Natural killer cell treated with Interleukin-12 subunit alpha and Interleukin-12 subunit beta and Interleukin-15 and Interleukin-18, amount 100 ng/mL, for 72 hours (primary cell): ENCODE data around the gene EEF1A2. TPM values are rescaled to one million over a fixed set of nuclear protein-coding genes. Genes with fewer than 3 reads are reported as not detected.
A peak's percentile ranks its signal among the peaks of the same experiment; 100 is the strongest.

Experiments
- ATAC-seq, 2 donors: fragments of 150-1000 bp; cut with Tn5 transposase in 1 of 2; sonication (Bioruptor Pico), chemical (Tn5 transposase) in 1 of 2; 2 replicates each; pipeline ENCODE4 v1.10.0; 2021
- DNase-seq: peaks from one replicate; pipeline ENCODE4 v3.0.0; 2022; ENCODE audit warnings: low spot score
- H3K27ac Mint-ChIP-seq, 2 donors: 1 replicate in 1 of 2; 2 replicates in 1 of 2; pipeline ENCODE4 v1.8.0; 2022; ENCODE audit warnings: mixed read lengths in 2 of 2, mild to moderate bottlenecking in 1 of 2, moderate library complexity in 1 of 2
- H3K27me3 Mint-ChIP-seq, 2 donors: 1 replicate in 1 of 2; 2 replicates in 1 of 2; pipeline ENCODE4 v1.8.0; 2022; ENCODE audit warnings: mixed read lengths in 2 of 2
- H3K36me3 Mint-ChIP-seq: one replicate; pipeline ENCODE4 v1.8.0; 2022; ENCODE audit warnings: mixed read lengths
- H3K4me1 Mint-ChIP-seq, 2 donors: 1 replicate in 1 of 2; 2 replicates in 1 of 2; pipeline ENCODE4 v1.8.0; 2022; ENCODE audit warnings: low read depth in 2 of 2, mixed read lengths in 2 of 2, mild to moderate bottlenecking in 1 of 2
- H3K4me3 Mint-ChIP-seq: one replicate; pipeline ENCODE4 v1.8.0; 2022; ENCODE audit warnings: mixed read lengths
- H3K9me3 Mint-ChIP-seq: 2 replicates; pipeline ENCODE4 v1.8.0; 2022; ENCODE audit warnings: mixed read lengths
- total RNA-seq, 2 donors: library from RNA; stranded (reverse); gene quantifications; one replicate each; pipeline ENCODE4 v1.2.3, GENCODE V29; 2022

The EEF1A2 gene
- total RNA-seq, 2 donors from 2014 or later, result 3.1 to 6.1 TPM

DNA sequence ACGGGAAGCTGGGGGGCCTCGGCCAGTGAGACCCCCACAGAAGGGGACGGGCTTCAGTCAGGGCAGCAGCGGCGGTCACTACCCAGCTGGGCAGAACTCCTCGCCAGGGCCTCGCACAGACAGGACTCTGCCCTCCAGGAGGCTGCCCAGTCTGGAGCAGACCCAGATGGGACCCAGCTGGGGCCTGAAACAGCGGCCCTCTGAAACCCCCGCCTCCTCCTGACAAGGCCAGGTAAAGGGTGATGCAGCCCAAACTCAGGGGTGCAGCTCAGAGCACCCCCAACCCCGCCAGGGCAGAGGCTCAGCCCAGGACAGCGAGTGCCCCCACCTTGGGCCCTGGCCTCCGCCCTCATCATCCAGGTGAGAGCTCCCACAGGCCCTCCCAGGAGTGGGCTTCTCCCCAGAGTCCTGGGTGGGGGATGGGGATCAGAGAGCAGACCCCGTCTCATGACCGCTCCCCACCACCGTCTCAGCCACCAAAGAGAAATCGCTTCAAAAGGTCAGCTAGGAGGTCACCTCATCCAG is 2.2 kb downstream of the EEF1A2 start:
- Mint-ChIP-seq H3K36me3 (no peaks in the 10 kb centered on the region), H3K4me3 (no peak overlapping the region), H3K27me3 (peaks cover 3 to 12% of the 10 kb centered on the region in 2 donors), H3K9me3 (peaks cover 4% of the 10 kb centered on the region), H3K4me1 (no peaks in the 10 kb centered on the region), H3K27ac (no peak overlapping the region)
- DNase-seq, result no peak
- no peak for ATAC-seq

DNA sequence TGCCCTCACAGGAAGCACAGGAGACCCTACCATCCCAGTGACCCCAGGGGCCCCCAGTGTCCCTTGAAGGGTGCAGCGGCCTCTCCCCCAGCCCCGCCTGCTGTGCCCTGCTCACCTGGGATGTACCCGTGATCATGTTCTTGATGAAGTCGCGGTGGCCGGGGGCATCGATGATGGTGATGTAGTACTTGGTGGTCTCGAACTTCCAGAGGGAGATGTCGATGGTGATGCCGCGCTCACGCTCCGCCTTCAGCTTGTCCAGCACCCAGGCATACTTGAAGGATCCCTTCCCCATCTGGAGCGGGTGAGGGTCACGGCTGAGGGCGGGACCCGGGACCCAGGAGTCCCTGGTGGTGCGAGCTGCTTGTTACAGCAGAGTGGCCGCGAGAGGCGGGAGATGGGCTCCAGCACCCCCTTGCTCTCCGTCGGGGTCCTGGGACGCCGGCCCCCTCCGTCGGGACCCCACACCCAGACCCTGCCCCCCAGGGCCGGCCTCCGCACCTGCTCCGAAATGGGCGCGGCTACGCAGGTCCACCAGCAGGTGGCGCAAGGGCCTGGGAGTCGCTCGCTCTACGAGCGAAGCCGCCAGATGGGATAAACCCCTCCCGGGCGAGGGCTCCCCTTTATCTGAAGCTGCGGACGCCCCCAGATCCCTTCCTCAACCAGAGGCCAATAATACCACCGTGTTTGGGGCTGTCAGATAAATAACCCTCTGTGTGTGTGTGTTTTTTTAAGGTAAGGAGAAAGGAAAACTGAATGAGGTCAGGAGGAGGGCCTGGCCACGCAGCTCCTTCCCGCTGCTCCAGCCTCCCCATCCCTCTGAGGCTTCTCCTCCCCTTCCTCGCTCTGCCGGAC is 2.9 kb downstream of the EEF1A2 start:
- no peaks in the 10 kb centered on the region for H3K4me1 Mint-ChIP-seq
- no peaks in the 10 kb centered on the region for H3K36me3 Mint-ChIP-seq
- no peak overlapping the region for H3K27ac Mint-ChIP-seq
- peak; percentile 74 for DNase-seq
- H3K27me3 Mint-ChIP-seq, result peaks cover 3 to 14% of the 10 kb centered on the region in 2 donors
- peak; percentile 60 to 73 for ATAC-seq
- H3K9me3 Mint-ChIP-seq, result peaks cover 4% of the 10 kb centered on the region
- no peak overlapping the region for H3K4me3 Mint-ChIP-seq

DNA sequence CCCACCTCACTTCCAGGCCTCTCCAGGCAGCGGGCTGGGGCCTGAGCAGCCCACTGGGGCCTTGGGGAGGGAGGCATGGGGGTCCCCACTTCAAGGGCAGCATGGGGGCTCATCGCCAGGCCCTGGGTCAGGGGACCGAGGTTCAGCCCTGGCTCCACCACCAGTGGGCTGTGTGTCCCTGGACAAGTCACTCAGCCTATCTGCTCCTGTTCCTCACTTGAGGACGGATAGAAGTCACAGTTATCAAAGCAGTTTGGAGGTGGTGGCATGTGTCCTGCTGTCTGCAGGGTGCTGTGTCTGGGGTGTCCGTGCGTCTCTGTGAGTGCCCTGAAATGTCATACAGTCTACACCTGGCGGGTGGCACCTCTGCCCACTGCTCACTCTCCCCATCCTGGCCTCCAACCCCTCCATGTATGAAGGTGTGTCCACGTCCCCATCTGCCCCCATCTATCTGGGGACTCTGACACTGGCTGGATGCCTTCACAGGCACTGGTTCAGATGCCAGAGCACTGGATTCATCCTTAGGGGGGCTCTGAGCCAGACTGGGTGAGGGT is 3.6 kb downstream of the EEF1A2 start:
- peaks cover 4% of the 10 kb centered on the region for H3K9me3 Mint-ChIP-seq
- H3K27me3 Mint-ChIP-seq, result peaks cover 3 to 14% of the 10 kb centered on the region in 2 donors
- DNase-seq (no peak), ATAC-seq (no peak)
- no peak overlapping the region for H3K27ac Mint-ChIP-seq
- no peaks in the 10 kb centered on the region for H3K36me3 Mint-ChIP-seq
- H3K4me1 Mint-ChIP-seq, result no peaks in the 10 kb centered on the region
- no peak overlapping the region for H3K4me3 Mint-ChIP-seq

DNA sequence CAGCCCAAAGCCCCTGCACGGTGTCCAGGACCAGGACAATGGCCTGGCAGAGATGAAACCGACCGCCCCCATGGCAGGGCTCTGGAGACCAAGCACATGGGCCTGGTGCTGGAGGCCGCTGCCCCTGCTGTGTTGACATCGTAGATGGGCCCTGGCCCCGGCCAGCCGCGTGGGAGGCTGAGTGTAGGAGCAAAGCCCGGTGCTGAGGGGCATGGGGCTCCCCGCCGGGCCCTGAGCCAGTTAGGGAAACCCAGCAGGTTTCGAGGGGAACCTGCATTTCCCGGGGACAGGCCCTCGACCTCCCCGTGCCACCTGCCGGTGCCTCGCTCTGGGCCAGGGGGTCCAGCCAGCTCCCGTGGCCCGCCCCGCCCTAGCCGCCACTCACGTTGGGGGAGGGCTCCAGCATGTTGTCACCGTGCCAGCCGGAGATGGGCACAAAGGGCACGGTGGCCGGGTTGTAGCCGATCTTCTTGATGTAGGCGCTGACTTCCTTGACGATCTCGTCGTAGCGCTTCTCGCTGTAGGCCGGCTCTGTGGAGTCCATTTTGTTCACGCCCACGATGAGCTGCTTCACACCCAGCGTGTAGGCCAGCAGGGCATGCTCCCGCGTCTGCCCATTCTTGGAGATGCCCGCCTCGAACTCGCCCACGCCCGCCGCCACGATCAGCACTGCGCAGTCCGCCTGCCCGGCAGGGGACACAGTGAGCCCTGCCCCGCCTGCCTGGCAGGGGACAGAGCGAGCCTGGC is 4.3 kb downstream of the EEF1A2 start:
- DNase-seq (no peak), ATAC-seq (no peak)
- no peak overlapping the region for H3K4me3 Mint-ChIP-seq
- peaks cover 4% of the 10 kb centered on the region for H3K9me3 Mint-ChIP-seq
- no peaks in the 10 kb centered on the region for H3K4me1 Mint-ChIP-seq
- H3K27ac Mint-ChIP-seq, result no peak overlapping the region
- H3K36me3 Mint-ChIP-seq, result no peaks in the 10 kb centered on the region
- H3K27me3 Mint-ChIP-seq, result peaks cover 3 to 14% of the 10 kb centered on the region in 2 donors

DNA sequence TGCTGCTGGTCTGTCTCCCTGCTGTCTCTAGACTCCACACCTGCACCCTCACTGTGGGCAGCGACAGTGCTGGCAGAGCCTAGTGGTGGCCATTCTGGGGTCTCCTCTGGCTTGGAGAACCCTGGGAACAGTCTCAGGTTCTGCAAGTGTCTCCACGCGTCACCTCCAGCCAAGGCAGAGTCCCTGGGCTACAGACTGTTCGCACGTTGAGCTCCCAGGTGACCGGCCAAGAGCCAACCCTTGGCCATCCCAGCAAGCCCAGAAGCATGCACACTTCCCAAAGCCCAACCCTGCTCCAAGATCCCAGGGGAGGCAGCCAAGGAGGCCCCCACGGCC is 4.8 kb downstream of the EEF1A2 start:
- Mint-ChIP-seq H3K36me3 (no peaks in the 10 kb centered on the region), H3K4me1 (no peaks in the 10 kb centered on the region), H3K4me3 (no peak overlapping the region), H3K9me3 (peaks cover 4% of the 10 kb centered on the region), H3K27ac (no peak overlapping the region), H3K27me3 (peaks cover 3 to 14% of the 10 kb centered on the region in 2 donors)
- DNase-seq (no peak), ATAC-seq (no peak)

DNA sequence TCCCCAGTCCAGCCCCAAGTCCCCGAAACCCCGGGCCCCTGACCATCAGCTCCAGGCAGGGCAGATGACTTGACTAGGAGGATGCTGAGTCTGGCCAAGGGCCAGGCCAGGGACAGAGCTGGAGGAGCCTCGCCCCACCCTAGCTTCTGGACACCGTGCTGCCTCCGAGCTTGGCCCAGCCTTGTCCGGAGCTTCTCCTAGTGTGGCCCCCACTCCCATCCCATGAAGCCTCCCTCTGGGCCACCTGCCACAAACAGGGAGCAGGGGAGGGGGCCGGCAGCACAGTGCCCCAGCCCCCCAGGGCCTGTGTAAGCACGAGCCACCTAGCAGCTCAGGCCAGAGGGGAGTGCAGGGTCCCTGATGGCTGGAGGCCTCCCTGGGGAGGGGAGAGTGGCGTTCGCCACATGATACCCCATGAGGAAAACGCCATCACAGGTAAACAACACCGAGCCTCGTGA is 5.3 kb downstream of the EEF1A2 start:
- no peak overlapping the region for H3K27ac Mint-ChIP-seq
- no peak overlapping the region for H3K4me3 Mint-ChIP-seq
- peaks cover 4% of the 10 kb centered on the region for H3K9me3 Mint-ChIP-seq
- no peak for DNase-seq
- no peak for ATAC-seq
- no peaks in the 10 kb centered on the region for H3K36me3 Mint-ChIP-seq
- peaks cover 3 to 14% of the 10 kb centered on the region in 2 donors for H3K27me3 Mint-ChIP-seq
- H3K4me1 Mint-ChIP-seq, result no peaks in the 10 kb centered on the region

DNA sequence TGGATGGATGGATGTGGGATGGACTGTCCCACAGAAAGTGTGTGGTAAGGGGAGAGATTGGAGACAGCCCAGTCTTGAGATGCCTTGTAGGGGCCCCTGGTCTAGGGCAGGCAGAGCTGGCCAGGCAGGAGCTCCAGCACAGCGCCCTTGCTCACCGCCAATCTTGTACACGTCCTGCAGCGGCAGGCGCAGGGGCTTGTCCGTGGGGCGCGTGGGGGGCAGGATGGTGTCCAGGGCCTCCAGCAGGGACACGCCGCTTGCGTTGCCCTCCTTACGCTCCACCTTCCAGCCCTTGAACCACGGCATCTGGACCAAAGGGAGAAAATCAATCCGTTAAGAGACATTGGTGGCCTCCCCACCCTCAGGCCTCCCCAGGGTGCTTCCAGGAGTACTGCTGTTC is 5.9 kb downstream of the EEF1A2 start:
- Mint-ChIP-seq H3K36me3 (no peaks in the 10 kb centered on the region), H3K9me3 (peaks cover 4% of the 10 kb centered on the region), H3K27me3 (peaks cover 3 to 14% of the 10 kb centered on the region in 2 donors), H3K27ac (no peak overlapping the region), H3K4me3 (no peak overlapping the region), H3K4me1 (no peaks in the 10 kb centered on the region)
- ATAC-seq, result no peak
- DNase-seq, result no peak

DNA sequence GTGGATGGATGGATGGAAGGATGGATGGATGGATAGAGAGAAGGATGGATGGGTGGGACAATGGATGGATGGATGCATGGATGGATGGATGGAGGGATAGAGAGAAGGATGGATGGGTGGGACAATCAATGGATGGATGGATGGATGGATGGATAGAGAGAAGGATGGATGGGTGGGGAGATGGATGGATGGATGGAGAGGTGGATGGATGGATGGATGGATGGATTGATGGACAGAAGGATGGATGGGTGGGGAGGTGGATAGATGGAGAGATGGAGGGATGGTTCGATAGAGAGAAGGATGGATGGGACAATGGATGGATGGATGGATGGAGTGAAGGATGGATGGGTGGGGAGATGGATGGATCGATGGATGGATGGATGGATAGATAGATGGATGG is 6.4 kb downstream of the EEF1A2 start:
- Mint-ChIP-seq H3K4me1 (no peaks in the 10 kb centered on the region), H3K9me3 (peaks cover 4% of the 10 kb centered on the region), H3K4me3 (no peak overlapping the region), H3K36me3 (no peaks in the 10 kb centered on the region), H3K27ac (no peak overlapping the region), H3K27me3 (peaks cover 4 to 14% of the 10 kb centered on the region in 2 donors)
- DNase-seq (no peak), ATAC-seq (no peak)

DNA sequence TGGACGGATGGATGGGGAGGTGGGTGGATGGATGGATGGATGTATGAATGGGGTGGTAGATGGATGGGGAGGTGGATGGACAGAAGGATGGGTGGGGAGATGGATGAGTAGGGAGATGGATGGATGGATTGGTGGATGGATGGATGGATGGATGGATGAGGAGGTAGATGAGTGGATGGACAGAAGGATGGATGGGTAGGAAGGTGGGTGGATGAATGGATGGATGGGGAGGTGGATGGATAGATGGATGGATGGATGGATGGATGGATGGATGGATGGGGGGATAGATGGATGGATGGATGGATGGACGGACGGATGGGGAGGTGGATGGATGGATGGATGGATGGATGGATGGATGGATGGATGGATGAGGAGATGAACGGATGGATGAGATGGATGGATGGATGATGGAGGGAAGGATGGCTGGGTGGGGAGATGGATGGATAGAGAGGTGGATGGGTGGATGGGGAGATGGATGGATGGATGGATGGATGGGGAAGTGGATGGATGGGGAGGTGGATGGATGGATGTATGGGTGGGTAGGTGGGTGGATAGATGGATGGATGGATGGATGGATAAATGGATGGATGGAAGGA is 7.2 kb downstream of the EEF1A2 start:
- peaks cover 4 to 14% of the 10 kb centered on the region in 2 donors for H3K27me3 Mint-ChIP-seq
- DNase-seq (no peak), ATAC-seq (no peak)
- no peak overlapping the region for H3K27ac Mint-ChIP-seq
- peaks cover 4% of the 10 kb centered on the region for H3K9me3 Mint-ChIP-seq
- H3K4me1 Mint-ChIP-seq, result no peaks in the 10 kb centered on the region
- no peak overlapping the region for H3K4me3 Mint-ChIP-seq
- no peaks in the 10 kb centered on the region for H3K36me3 Mint-ChIP-seq

DNA sequence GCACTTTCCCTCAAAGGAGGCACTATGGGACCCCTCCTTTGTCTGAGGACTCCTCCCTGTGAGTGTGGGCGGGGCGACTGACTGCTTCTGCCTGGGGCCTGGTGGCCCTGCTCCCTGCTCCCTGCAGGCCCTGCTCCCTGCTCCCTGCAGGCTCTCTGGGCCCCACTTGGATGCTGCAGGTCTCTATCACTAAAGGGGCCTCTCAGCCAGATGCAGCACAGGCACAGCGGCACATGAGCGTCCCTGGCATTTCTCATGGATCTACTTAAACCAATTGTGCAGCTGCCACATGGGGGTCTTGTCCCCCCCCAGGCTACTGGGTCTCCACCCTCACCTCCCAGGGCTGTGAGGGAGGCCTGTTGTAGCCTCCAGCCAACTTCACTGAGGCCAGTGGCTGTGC is 7.8 kb downstream of the EEF1A2 start:
- no peak for DNase-seq
- Mint-ChIP-seq H3K27ac (no peak overlapping the region), H3K4me1 (no peaks in the 10 kb centered on the region), H3K36me3 (no peaks in the 10 kb centered on the region), H3K9me3 (peaks cover 4% of the 10 kb centered on the region), H3K4me3 (no peak overlapping the region), H3K27me3 (peaks cover 5 to 18% of the 10 kb centered on the region in 2 donors)
- no peak for ATAC-seq

DNA sequence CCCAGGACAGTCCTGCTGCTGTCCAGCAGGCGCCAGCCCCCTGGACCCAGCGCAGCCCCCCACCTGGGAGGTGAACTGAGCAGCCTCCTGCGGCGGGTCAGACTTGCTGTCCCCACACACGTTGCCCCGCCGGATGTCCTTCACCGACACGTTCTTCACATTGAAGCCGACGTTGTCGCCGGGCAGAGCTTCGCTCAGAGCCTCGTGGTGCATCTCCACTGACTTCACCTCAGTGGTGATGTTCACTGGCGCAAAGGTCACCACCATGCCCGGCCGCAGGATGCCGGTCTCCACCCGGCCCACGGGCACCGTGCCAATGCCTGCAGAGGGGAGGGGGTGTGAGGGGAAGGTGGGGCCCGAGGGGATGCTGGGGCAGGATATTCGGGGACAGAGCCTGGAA is 8.5 kb downstream of the EEF1A2 start:
- Mint-ChIP-seq H3K4me1 (no peaks in the 10 kb centered on the region), H3K27ac (no peak overlapping the region), H3K4me3 (no peak overlapping the region), H3K27me3 (peaks cover 7 to 20% of the 10 kb centered on the region in 2 donors), H3K36me3 (no peaks in the 10 kb centered on the region), H3K9me3 (peaks cover 4% of the 10 kb centered on the region)
- ATAC-seq (no peak), DNase-seq (no peak)

DNA sequence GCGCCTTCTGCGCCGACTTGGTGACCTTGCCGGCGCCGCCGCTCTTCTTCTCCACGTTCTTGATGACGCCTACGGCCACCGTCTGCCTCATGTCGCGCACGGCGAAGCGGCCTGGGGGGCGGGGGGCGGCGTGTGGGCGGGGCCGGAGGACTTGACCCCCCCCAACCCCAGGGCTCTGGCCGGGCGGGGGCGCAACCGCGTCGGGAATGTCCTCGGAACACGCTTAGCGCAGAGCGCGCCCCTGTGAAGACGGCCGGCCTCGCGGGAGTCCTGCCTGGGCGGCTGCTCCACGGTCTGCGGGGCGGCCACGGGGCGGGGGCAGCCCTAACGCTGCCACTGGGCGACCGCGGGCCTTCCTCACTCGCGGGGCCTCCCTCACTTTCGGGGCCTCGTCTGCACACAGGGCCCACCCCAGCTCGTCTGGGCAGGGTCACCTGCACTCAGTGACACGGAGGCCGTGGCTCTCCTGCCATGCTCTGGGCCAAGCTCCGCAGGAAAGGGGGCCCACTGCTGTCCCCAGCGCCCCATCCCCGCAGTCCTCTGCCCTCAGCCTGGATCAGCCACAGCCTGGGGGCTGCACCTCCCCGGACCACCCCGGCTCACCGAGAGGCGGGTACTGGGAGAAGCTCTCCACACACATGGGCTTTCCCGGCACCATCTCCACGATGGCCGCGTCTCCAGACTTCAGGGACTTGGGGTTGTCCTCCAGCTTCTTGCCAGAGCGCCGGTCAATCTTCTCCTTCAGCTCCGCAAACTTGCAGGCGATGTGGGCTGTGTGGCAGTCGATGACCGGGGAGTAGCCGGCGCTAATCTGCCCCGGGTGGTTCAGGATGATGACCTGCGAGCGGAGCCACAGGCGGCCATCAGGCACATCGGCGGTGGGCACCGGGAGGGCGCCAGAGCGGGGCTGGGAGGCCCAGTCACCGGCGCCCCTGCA is 10.3 kb downstream of the EEF1A2 start:
- peaks cover 4% of the 10 kb centered on the region for H3K9me3 Mint-ChIP-seq
- H3K4me1 Mint-ChIP-seq, result no peaks in the 10 kb centered on the region
- no peak overlapping the region for H3K4me3 Mint-ChIP-seq
- no peaks in the 10 kb centered on the region for H3K36me3 Mint-ChIP-seq
- H3K27me3 Mint-ChIP-seq, result peaks cover 10 to 20% of the 10 kb centered on the region in 2 donors
- no peak overlapping the region for H3K27ac Mint-ChIP-seq
- no peak for ATAC-seq
- DNase-seq, result no peak

DNA sequence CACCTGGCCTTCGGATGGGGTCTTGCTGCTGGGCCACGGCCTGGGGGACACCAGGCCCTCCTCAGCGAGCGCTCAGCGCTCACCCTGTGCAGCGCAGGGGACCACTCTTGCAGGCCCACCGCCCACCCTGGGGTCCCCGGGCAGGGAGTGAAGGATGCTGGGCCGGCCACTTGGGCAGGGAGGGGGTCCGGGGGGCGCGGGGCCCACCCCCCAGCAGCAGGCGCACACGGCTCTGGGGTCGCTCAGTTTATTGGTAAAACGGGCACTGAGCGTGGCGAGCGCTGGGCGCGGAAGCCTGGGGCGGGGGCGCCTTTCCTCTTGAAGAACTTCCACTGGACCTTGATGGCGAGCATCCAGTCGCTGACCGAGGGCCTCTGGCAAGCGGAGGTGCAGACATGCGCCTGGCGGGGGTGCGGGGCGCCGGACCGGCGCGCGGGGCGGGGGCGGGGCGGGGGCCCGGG is 11.1 kb downstream of the EEF1A2 start:
- peaks cover 12 to 20% of the 10 kb centered on the region in 2 donors for H3K27me3 Mint-ChIP-seq
- peaks cover 0 to 2% of the 10 kb centered on the region in 2 donors for H3K4me1 Mint-ChIP-seq
- H3K36me3 Mint-ChIP-seq, result no peaks in the 10 kb centered on the region
- H3K9me3 Mint-ChIP-seq, result peaks cover 4% of the 10 kb centered on the region
- ATAC-seq (no peak), DNase-seq (no peak)
- H3K4me3 Mint-ChIP-seq, result no peak overlapping the region
- no peak overlapping the region for H3K27ac Mint-ChIP-seq
